Measurements from ENCODE around the gene OOSP1.

GRCh38 chr11:59984368-59984767 lies 46.1 kb downstream of the OOSP1 start:
- TF ChIP-seq CTCF (optimal IDR thresholded peaks at IDR 0.05 in 1 of 3, IDR thresholded peaks at IDR 0.05 in 1 of 3, conservative IDR thresholded peaks at IDR 0.05 in 1 of 3; ENCODE audit: extremely low read depth in 1 of 3, insufficient read depth in 2 of 3, low read length in 3 of 3) (no peak), EZH2 (IDR thresholded peaks at IDR 0.05; ENCODE audit: low read length) (no peak)

All from keratinocyte (primary cell).